Motor neuron (in vitro differentiated cells): ENCODE results near the gene PDGFA. TPM values are rescaled to one million over a fixed set of nuclear protein-coding genes. Genes with fewer than 3 reads are reported as not detected.

Experiments
- ATAC-seq, 8 experiments: fragments of 200-7000 bp; cut with Tn5 transposase; replicated peaks in 6 of 8; 2 replicates each; pipeline ENCODE4 v1.8.0; 2021; ENCODE audit warnings: mild to moderate bottlenecking in 8 of 8, moderate library complexity in 8 of 8
- H3K27ac ChIP-seq, 2 donors: fragments of 250-450 bp; sonication (Bioruptor Pico); 2 replicates each; pipeline ENCODE4 v1.9.0; 2021; ENCODE audit warnings: antibody characterized with exemption in 2 of 2, mild to moderate bottlenecking in 2 of 2, moderate library complexity in 1 of 2
- H3K4me1 ChIP-seq, 2 donors: fragments of 250-450 bp; sonication (Bioruptor Pico); replicated peaks in 1 of 2; 2 replicates each; pipeline ENCODE4 v1.6.1; 2021; ENCODE audit warnings: antibody characterized with exemption in 2 of 2, mild to moderate bottlenecking in 2 of 2, moderate library complexity in 1 of 2
- H3K4me3 ChIP-seq, 5 donors: fragments of 250-450 bp; sonication (Bioruptor Pico); 2 replicates each; pipeline ENCODE4 v1.9.0; 2021; ENCODE audit warnings: antibody characterized with exemption in 5 of 5, mild to moderate bottlenecking in 5 of 5, moderate library complexity in 4 of 5
- WGBS, 10 experiments: fragments of 450-650 bp; shearing (Covaris generic); methylation state at CpG; one replicate each; pipeline ENCODE4 v1.0.0; 2022; 5-methylcytosine and 5-hydroxymethylcytosine counted together
- in situ Hi-C, 9 experiments: fragments of 400-800 bp; cut with MboI; loops; one replicate each; pipeline ENCODE4 v1.15.0; 2021; ENCODE audit warnings: low sequenced_read_pairs in 9 of 9, low pct_unique_long_range_greater_than_20kb in 2 of 9; ENCODE audit not compliant: unreplicated experiment in 9 of 9
- total RNA-seq, 8 experiments: library from RNA; unstranded; fragments of 300-600 nt; gene quantifications; 2 replicates each; pipeline versions ENCODE4 v1.2.3 to v1.2.4, GENCODE V29; 2022

PDGFA gene
- total RNA-seq, 8 experiments from 2014 or later: 0.87 to 25.1 (median 1.9) TPM

- WGBS, 10 experiments: 0 to 73% (median 41%) methylated on average over 1 to 11 of the region's 15 CpGs; no CpG with 5 or more reads in 6 of the 10 experiments
- peak in 1 of 8 experiments; percentile 28 for ATAC-seq
- Histone ChIP-seq H3K27ac (no peak overlapping the region), H3K4me1 (peaks cover 0 to 36% of the 10 kb centered on the region in 2 donors), H3K4me3 (no peak overlapping the region)
- in situ Hi-C loops: no loop called here
These were observed 27.5 kb downstream of the PDGFA start for GRCh38 chr7:491958-492713.

DNA sequence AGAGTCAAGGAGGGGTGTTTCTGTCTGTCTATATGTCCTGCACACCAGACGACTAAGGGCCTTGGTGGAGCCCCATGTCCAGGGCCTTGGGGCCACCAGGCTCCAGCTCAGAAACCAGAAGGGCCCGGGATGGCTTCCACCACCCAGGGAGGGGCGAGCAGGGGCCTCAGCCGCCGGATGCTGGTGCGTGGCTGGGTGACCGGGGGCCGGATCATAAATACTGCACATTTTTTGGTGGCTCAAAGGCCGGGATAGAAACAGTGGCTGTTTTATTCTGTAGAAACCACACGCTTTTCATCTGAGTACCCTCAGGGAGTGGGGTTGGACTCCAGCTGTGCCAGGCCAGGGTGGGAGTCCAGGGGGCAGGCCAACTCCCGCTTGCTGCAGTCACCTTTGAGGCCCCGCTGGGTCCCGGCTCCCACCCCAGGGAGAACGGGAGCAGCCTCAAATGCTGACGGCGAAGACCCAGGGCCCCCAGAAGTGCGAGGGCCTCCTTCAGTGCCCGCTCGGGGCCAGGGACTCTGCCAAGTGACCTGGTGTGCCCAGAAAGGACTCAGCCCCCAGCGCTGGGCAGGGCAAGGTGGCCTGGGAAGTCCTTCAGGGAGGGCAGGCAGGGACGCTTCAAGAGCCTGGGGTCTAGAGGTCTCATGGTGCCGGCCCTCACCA, 28.2 kb downstream of the PDGFA start:
- WGBS, 10 experiments: 28% methylated on average over 4 of the region's 22 CpGs; no CpG with 5 or more reads in 9 of the 10 experiments
- Histone ChIP-seq H3K27ac (no peak overlapping the region), H3K4me1 (peaks cover 0 to 34% of the 10 kb centered on the region in 2 donors), H3K4me3 (no peak overlapping the region)
- in situ Hi-C loops: no loop called here
- no peak for ATAC-seq

GRCh38 chr7:490461-491291, 29.0 kb downstream of the PDGFA start:
- peaks cover 0 to 26% of the 10 kb centered on the region in 2 donors for H3K4me1 ChIP-seq
- peak overlapping the region in 1 of 2 donors; percentile 13 for H3K27ac ChIP-seq
- in situ Hi-C loops: no loop called here
- ATAC-seq: peak in 4 of 8 experiments; percentile 6 to 46 (median 16)
- WGBS, 10 experiments: 53 to 93% (median 80%) methylated on average over 1 to 6 of the region's 18 CpGs; no CpG with 5 or more reads in 7 of the 10 experiments
- no peak overlapping the region for H3K4me3 ChIP-seq

GRCh38 chr7:489876-490275, 29.8 kb downstream of the PDGFA start:
- ATAC-seq: no peak
- in situ Hi-C loops: no loop called here
- Histone ChIP-seq H3K27ac (no peak overlapping the region), H3K4me1 (peaks cover 0 to 28% of the 10 kb centered on the region in 2 donors), H3K4me3 (no peak overlapping the region)
- 0 to 60% (median 40%) methylated on average over 1 to 4 of the region's 4 CpGs; no CpG with 5 or more reads in 4 of the 10 experiments for WGBS, 10 experiments

DNA sequence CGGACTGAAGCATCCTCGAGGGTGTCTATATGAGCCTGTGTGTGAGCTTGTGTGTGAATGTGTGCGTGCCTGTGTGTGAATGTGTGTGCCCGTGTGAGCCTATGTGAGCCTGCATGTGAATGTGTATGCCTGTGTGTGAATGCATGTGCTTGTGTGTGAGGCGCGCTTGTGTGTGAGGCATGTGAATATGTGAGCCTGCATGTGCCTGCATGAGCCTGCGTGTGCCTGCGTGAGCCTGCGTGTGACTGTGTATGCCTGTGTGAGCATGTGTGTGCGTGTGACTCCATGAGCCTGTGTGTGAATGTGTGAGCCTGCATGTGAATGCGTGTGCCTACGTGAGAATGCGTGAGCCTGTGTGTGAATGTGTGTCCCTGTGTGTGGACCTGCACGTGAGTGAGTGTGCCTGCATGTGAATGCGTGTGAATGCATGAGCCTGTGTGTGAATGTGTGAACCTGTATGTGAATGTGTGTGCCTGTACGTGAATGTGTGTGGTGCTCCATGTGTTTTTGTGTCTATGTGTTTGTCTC, 33.4 kb downstream of the PDGFA start:
- WGBS, 10 experiments: 58 to 100% (median 83%) methylated on average over 1 to 12 of the region's 16 CpGs; no CpG with 5 or more reads in 2 of the 10 experiments

DNA sequence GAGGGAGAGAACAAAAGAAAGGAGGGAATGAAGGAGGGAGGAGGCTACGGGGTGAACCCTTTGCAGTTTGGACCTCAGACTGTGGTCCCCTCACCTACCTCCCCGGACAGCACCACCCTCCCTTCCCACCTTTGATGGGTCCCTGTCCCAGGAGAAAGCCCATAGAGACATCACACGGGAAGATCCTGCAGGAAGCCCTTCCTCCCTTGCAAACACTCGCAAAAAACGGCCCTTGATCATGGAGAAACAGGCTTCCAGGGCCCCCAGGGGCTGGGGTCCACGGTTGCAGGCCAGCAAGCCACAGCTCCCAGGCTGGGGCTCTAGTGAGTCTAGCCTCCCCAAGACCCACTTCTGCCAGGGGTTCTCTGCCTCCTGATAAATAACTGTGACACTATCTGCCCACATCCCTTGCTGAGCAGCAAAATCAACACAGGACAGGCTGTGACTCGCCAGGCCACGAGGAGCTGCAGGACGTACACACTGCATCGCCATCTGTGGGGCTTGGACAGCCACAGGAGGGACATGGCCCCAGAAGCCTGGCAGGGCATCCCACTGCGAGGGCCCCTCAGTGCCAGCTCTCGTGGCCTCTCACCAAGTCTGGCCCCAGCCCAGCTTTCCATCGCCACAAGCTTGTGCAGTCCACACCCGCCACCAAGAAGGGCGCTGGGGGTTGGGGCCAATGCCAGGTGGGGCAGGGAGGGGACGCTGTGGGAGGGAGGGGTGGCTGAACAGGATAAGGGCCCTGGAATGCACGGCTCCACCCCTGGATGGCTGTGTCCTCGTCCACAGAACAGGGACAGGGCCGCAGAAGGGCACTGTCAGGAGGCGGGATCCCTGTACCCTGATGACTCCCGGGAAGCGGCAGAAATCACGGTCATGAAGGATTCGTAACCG, 34.2 kb downstream of the PDGFA start:
- 29 to 88% (median 60%) methylated on average over 1 to 4 of the region's 25 CpGs; no CpG with 5 or more reads in 5 of the 10 experiments for WGBS, 10 experiments
- in situ Hi-C loops: no loop called here
- H3K4me1 ChIP-seq: peaks cover 15 to 32% of the 10 kb centered on the region in 2 donors
- H3K4me3 ChIP-seq: no peak overlapping the region
- no peak overlapping the region for H3K27ac ChIP-seq
- peak in 5 of 8 experiments; percentile 25 to 44 (median 35) for ATAC-seq

More for the DNA sequence above, 33.4 kb downstream of the PDGFA start:
- Histone ChIP-seq H3K4me1 (peaks cover 11 to 31% of the 10 kb centered on the region in 2 donors), H3K27ac (no peak overlapping the region), H3K4me3 (no peak overlapping the region)
- peak in 1 of 8 experiments; percentile 8 for ATAC-seq
- in situ Hi-C loops: no loop called here

GRCh38 chr7:484356-485101, 35.1 kb downstream of the PDGFA start:
- ATAC-seq: no peak
- in situ Hi-C loops: no loop called here
- no peak overlapping the region for H3K27ac ChIP-seq
- peaks cover 15 to 37% of the 10 kb centered on the region in 2 donors for H3K4me1 ChIP-seq
- no peak overlapping the region for H3K4me3 ChIP-seq
- 60% methylated on average over 1 of the region's 21 CpGs; no CpG with 5 or more reads in 9 of the 10 experiments for WGBS, 10 experiments

DNA sequence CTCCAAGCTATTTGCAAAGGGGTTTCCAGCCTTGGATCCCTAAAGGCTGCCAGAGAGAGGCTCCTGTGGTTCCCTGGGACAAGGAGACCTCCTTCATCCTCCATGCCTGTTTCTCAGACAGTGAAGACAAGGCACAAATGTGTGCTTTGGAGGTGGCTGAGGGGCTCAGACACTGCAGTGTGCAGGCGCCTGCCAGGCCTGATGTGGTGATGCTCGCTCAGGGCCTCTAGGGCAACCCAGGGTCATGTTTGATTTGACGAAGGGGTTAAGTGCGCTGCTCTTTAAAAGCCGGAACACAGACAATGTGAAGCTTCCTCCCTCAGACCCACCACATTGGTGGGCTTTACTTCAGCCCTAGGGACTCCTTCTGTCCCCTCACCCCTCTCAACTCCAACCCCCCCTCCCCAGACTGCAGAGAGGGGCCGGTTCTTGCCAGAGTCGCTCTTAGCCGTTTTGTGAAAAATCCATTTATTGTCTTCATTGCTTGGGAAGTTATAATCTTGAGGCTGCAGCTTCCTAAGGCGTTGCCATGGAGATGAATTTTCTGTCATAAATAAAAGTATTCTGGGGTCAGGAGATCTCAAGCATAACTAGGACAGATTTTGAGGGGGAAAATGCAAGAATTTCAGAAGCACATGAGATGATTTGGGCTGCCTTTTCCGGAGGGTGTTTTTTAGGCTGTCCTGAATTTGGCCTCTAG, 35.8 kb downstream of the PDGFA start:
- Histone ChIP-seq H3K27ac (peak overlapping the region; percentile 10 to 45), H3K4me3 (no peak overlapping the region), H3K4me1 (peaks cover 15 to 40% of the 10 kb centered on the region in 2 donors)
- in situ Hi-C loops: no loop called here
- WGBS, 10 experiments: 62% methylated on average over 6 of the region's 10 CpGs; no CpG with 5 or more reads in 9 of the 10 experiments
- ATAC-seq: peak in 4 of 8 experiments; percentile 24 to 56 (median 52)

GRCh38 chr7:482521-483083, 37.0 kb downstream of the PDGFA start:
- H3K4me3 ChIP-seq: no peak overlapping the region
- peaks cover 15 to 40% of the 10 kb centered on the region in 2 donors for H3K4me1 ChIP-seq
- in situ Hi-C loops: no loop called here
- WGBS, 10 experiments: 44 to 100% (median 88%) methylated on average over 1 of the region's 1 CpG; no CpG with 5 or more reads in 3 of the 10 experiments
- no peak overlapping the region for H3K27ac ChIP-seq
- no peak for ATAC-seq

GRCh38 chr7:481219-481930, 38.3 kb downstream of the PDGFA start:
- in situ Hi-C loops: no loop called here
- H3K27ac ChIP-seq: no peak overlapping the region
- no peak overlapping the region for H3K4me3 ChIP-seq
- 63% methylated on average over 2 of the region's 15 CpGs; no CpG with 5 or more reads in 9 of the 10 experiments for WGBS, 10 experiments
- ATAC-seq: no peak
- H3K4me1 ChIP-seq: peaks cover 15 to 40% of the 10 kb centered on the region in 2 donors
